Measurements from ENCODE around the gene CYP2F1.
"Not testable (repeated sequence)": the region's sequence is repeated elsewhere in the genome, so short reads cannot be mapped to it uniquely, and the experiment has no call there.

Gene CYP2F1

GRCh38 chr19:41114132-41114531, at the start of gene CYP2F1:
TSS of gene CYP2F1 (plus strand) at chr19:41114432. CDS start at chr19:41116189, 1,757 bp downstream.
- no peak for DNase-seq

GRCh38 chr19:41064974-41065569, 49.2 kb upstream of the CYP2F1 start:
- DNase-seq: no peak

GRCh38 chr19:41076286-41076685, 37.9 kb upstream of the CYP2F1 start:
- no peak for DNase-seq

- no peak for DNase-seq
Measured at GRCh38 chr19:41083516-41083915, 30.7 kb upstream of the CYP2F1 start.

GRCh38 chr19:41085748-41086415, 28.4 kb upstream of the CYP2F1 start:
- no peak for DNase-seq

GRCh38 chr19:41088151-41088550, 26.1 kb upstream of the CYP2F1 start, which contains the start of gene CYP2A13:
TSS of gene CYP2A13 (plus strand) at chr19:41088451. CDS start at chr19:41088472, 21 bp downstream.
- no peak for DNase-seq

- no peak for DNase-seq
Measured at GRCh38 chr19:41089959-41090358, 24.3 kb upstream of the CYP2F1 start.

GRCh38 chr19:41095703-41096102, 18.5 kb upstream of the CYP2F1 start:
- no peak for DNase-seq

- DNase-seq: no peak
Measured at GRCh38 chr19:41096353-41096752, 17.9 kb upstream of the CYP2F1 start.

GRCh38 chr19:41097302-41097701, 16.9 kb upstream of the CYP2F1 start:
- no peak for DNase-seq

GRCh38 chr19:41098762-41099161, 15.5 kb upstream of the CYP2F1 start:
- no peak for DNase-seq

- DNase-seq: not testable (repeated sequence)
Measured at GRCh38 chr19:41102210-41102609, 12.0 kb upstream of the CYP2F1 start.

- DNase-seq: no peak
Measured at GRCh38 chr19:41106177-41106576, 8.1 kb upstream of the CYP2F1 start.

- DNase-seq: no peak
Measured at GRCh38 chr19:41111296-41111695, 2.9 kb upstream of the CYP2F1 start.

- DNase-seq: no peak
Measured at GRCh38 chr19:41111750-41112295, 2.4 kb upstream of the CYP2F1 start.

- DNase-seq: no peak
Measured at GRCh38 chr19:41112728-41113290, 1.4 kb upstream of the CYP2F1 start.

- no peak for DNase-seq
Measured at GRCh38 chr19:41116261-41116660, 2.0 kb downstream of the CYP2F1 start.

GRCh38 chr19:41120929-41121911, 7.0 kb downstream of the CYP2F1 start:
- DNase-seq: not testable (repeated sequence)

- DNase-seq: not testable (repeated sequence)
Measured at GRCh38 chr19:41122846-41123245, 8.6 kb downstream of the CYP2F1 start.

GRCh38 chr19:41123716-41124294, 9.6 kb downstream of the CYP2F1 start:
- no peak for DNase-seq

GRCh38 chr19:41126765-41127203, 12.6 kb downstream of the CYP2F1 start:
- DNase-seq: peak; percentile 42

- DNase-seq: not testable (repeated sequence)
Measured at GRCh38 chr19:41127362-41127761, 13.1 kb downstream of the CYP2F1 start.

Data from activated naive CD4-positive, alpha-beta T cell treated with anti-CD3 and anti-CD28 coated beads, Interleukin-2, amount 50 U/mL, for 16 hours (primary cell).